NCI-H524 treated with DMSO at 0.1 percent for 48 hours (cell line): ENCODE data around the gene PRR33.

Source experiments
- DNase-seq: peaks from one replicate; lab custom pipeline; 2025; lab: John Stamatoyannopoulos, UW

The PRR33 gene

DNA sequence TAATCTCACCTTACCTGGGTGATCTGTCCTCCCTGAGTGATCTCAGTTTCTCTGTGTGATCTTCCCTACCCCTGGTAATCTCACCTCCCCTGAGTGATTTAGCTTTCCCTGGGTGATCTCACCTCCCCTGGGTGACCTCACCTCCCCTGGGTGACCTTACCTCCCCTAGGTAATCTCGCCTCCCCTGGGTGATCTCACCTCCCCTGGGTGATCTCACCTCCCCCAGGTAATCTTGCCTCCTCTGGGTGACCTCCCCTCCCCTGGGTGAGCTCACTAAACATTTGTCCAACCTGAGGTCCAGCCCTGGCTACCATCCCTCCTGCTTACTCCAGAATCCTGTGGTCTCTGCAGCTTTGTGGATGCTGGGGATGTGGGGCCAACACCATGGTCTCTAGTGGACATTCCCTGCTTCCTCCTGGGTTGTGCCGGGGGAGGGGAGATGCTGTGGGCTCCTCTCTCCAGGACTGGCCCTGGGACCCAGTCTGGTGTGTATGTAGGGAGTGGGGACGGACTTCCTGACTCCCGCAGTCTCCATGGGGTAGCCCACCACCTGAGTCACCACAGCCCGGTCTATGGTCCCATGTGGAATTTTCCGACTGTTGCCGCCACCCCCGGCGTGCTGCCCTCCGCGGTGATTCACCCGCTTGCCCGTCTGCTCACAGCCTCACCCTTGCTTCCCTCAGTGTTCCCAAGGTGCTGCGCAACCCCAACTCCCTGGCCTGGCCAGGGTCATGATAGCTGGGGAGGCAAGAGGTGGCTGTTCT is 28.9 kb downstream of the PRR33 start:
- DNase-seq = no peak

DNA sequence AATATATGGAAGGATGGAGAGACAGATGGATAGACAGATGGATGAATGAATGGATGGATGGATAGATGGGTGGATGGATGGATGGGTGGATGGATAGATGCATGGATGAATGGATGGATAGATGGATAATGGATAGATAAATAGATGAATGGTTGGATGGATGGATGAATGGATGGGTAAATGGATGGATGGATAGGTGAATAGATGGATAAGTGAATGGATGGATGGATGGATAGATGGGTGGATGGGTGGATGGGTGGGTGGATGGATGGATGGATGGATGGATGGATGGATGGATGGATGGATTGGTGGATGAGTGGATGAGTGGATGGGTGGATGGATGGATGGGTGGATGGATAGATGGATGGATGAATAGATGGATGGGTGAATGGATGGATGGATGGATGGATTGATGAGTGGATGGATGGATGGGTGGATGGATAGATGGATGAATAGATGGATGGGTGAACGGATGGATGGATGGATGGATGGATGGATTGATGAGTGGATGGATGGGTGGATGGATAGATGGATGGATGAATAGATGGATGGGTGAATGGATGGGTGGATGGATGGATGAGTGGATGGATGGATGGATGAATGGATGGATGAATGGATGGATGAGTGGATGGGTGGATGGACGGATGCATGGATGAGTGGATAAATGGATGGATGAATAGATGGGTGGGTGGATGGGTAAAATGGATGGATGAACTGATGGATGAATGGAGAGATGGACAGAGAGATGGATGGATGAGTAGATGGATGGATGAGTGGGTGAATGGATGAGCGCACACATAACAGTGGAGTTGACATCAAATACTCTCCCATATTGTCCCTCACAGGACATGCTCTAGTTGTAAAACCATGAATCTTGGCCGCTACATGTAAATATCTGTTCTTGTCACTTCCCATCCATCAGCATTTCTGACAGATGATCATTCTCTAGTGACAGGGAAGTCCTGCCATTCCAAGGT is 30.0 kb downstream of the PRR33 start:
- no peak for DNase-seq

- DNase-seq = no peak
Measured at GRCh38 chr11:1860108-1860507, 31.6 kb downstream of the PRR33 start.

DNA sequence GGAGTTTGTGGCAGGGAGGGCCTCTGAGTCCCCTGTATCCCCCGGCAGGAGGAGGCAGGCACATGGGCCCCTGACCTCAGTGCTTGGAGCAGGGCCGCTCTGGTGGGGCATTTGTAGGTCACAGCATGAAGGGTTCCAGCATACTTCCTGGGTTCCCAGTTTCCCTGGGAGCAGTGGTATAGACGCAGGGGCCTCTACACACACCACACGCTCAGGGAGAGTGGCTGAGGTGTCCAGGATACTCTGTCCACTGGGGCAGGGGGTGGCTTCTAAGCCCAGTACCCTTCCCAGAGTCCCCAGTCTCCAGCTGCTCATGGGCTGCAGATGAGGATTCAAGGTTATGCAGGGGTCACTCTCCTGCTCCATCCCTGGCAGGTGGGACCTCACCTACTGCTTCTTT is 32.7 kb downstream of the PRR33 start:
- DNase-seq = no peak

GRCh38 chr11:1858576-1858975 is 33.1 kb downstream of the PRR33 start:
- no peak for DNase-seq

DNA sequence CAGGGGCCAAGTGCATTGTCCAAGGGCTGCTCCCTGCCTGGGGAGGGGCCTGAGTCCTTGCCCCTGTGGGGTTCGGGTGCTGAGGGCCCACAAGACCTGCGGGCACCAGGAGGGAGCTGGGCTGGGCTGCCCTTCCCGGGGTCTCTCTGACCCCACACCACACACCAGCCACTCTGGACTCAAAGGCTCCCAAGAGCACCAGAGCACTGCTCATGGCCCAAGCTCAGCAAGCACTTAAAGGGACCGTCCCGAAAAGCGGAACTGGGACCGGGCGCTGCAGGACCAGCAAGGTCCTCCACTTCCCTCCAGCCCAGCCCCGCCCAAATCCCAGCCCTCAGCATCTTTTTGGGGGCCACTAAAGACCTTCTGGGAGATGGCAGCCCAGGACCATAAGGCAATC is 33.5 kb downstream of the PRR33 start:
- no peak for DNase-seq

DNA sequence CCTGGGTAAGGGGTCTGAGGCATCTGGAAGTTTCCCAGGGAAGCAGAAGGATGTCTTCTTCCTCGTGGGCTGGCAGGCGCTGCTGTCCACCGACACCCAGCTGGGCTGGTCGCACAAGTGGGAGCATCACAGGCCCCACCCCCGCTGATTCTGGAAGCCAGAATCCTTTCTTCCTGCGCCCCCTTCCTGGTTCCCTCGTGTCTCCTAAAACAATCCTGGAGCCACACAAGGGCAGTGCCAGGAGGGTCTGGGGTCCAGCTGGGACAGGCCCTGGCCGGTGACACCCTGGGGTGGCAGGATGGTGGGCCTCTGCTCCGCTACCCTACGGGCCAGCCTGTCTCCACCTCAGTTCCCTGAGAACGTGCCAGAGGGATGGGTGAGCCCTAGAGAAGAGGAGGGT is 34.6 kb downstream of the PRR33 start:
- DNase-seq = no peak

DNA sequence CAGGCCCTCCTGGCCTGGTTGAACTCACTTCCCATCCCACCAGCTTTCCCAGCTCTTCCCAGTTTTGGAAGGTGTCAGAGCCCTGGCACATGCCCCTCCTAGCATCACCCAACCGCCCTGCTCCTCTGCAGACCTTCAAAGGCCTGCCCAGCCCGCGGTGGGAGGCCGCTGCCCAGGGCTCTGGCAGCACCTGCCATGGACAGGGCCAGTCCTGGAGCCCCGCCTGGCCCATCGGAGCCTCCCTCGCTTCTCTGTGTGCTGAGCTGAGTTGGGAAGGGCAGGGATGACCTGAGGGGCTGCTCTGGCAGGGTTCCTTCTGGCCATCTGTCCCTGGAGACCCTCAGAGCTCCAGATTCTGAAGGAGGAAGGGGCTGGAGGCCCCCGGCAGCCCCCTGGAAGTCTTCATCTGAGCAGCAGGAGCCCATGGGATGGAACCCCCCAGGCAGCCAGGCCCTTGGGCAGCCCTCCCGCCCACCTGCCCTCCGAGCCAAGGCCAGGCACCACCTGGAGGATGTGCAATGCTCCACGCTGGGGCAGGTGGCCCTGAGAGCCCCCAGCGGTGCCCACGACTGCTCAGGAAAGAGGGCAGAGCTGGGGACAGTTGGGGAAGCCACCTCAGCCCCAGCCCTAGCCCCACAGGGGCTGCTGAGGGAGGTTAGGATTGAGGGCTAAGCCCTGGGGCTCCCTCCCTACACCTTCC is 35.2 kb downstream of the PRR33 start:
- DNase-seq = no peak

- DNase-seq = no peak
Measured at GRCh38 chr11:1855886-1856265, 35.8 kb downstream of the PRR33 start.

GRCh38 chr11:1854949-1855885 is 36.5 kb downstream of the PRR33 start:
- DNase-seq = no peak

- no peak for DNase-seq
Measured at GRCh38 chr11:1854132-1854948, 37.4 kb downstream of the PRR33 start.

DNA sequence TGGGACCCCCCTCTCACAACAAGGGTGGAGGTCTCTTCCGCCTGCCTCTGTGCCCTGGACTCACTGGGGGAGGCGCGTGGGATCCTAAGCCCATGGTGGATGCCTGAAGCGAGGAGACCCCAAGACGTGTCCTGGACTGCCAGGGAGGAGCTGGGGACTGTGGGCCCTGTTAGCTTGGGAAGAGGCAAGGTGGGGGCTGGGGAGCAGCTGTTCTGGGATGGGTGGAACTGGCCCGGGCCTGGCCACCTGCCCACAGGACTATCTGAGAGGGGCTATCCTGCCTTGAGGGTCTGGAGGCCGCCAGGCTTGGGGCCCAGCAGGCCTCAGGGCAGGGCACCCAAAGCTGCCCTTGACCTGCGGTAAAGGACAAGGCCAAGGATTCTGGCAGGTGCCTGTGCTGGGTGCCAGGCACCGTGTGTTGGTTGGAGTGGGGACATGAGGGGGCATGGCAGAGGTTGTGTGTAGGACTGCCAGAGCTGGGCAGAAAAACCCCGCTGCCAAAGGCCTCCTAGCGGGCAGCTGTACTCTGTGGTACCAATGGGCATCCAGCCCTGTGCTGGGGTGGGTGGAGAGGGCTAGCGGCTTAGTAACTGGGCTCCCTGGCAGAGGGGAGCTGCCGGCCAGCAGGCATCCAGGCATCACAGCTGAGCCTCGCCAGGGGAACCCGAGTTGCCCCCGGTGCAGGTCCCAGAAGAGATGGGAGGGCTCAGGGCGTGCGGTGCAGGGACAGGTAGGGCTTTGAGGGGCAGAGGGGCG is 38.1 kb downstream of the PRR33 start:
- no peak for DNase-seq

GRCh38 chr11:1852877-1853276 is 38.8 kb downstream of the PRR33 start, which contains the start of gene LSP1:
Gene LSP1 (plus strand): TSS chr11:1853084. CDS start chr11:1853145, 61 bp downstream.
- DNase-seq = no peak

DNA sequence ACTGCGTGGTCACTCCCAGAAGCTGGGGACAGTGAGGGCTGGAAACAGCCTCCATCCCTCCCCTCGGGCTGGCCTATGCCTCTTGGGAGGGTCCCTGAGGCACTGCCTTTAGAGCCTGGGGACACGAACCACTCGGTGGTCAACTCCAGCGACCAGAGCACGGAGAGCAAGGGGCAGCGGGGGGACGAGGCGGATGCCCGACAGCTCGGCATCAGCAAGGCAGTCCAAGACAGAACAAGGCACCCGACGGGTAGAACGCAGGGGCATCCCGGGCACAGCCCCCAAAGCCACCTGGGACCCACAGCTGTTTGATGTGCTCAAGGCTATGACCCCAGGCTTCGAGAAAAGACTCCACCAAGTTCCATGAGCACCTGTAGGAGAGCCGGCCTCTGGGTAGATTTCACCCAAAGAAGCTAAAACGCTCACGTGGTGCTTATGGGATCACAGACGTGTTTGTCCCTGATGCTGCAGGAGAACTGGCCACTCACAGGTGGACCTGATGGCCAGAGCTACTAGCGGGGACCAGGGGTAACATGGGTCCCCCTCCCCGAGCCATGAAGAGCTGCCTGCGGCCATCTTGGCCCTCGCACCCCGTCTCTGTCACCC is 39.3 kb downstream of the PRR33 start:
- DNase-seq = no peak

GRCh38 chr11:1851468-1852180 is 40.1 kb downstream of the PRR33 start:
- DNase-seq = no peak

DNA sequence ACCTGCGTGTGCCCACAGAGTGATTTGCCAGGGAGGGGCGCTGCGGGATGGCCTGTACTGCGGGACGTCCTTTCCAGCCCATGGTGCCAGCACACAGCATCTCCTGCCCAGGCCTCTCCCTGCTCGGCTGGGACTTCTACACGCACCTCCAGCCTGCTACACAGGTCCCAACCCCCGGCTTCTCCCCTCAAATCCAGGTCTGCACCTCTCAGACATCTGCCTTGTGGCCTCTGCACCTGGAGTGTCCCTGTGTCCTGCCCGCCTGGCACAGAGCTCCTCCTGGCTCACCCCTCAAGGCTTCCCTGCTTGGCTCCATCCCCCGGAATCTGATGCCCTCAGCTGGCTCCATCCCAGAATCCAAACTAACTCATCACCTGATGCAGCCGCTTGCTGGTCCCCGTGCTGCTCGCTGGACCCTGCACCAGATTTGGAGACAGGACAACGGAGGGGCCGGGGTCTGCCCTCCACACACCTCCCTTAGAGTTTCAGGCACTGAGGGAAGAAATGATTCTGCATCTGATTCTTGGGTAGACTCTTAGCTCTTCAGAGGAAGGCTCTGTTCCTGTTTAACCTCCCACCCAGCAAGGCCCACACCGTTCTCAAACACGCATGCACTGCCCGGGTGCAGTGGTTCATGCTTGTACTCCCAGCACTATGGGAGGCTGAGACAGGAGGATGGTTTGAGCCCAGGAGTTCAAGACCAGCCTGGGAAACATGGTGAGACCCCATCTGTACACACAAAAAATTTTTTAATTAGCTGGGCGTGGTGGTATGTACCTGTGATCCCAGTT is 42.9 kb downstream of the PRR33 start:
- no peak for DNase-seq

GRCh38 chr11:1847926-1848639 is 43.6 kb downstream of the PRR33 start:
- no peak for DNase-seq
